IMR-90 (cell line): ENCODE measurements around the gene KCNQ1. TPM values are rescaled to one million over a fixed set of nuclear protein-coding genes. Genes with fewer than 3 reads are reported as not detected.
A peak's percentile ranks its signal among the peaks of the same experiment; 100 is the strongest.

Experiments
- ATAC-seq: fragments of 200-7000 bp; cut with Tn5 transposase; 2 replicates; pipeline ENCODE4 v1.9.1; 2020; ENCODE audit warnings: low read depth, mild to moderate bottlenecking, moderate library complexity
- BruUV-seq: library from RNA; stranded (reverse); fragments of 400-500 nt; replicated peaks from 2 replicates; lab custom pipeline; 2021; lab: Mats Ljungman, UMichigan
- CTCF ChIA-PET: fragments of 300-600 bp; formaldehyde crosslinking; extraction: SDS; loops from one replicate; lab custom pipeline; 2021; ENCODE audit warnings: antibody characterized with exemption; lab: Yijun Ruan, JAX
- POLR2A ChIA-PET: fragments of 300-600 bp; sonication (Branson Sonifier 250); formaldehyde crosslinking; loops from one replicate; lab custom pipeline; 2022; ENCODE audit warnings: antibody characterized with exemption; ENCODE audit not compliant: unreplicated experiment; lab: Charles Lee
- DNase-seq: peaks from one replicate; pipeline ENCODE4 v3.0.0; 2013
- H2AFZ ChIP-seq: replicated peaks from 2 replicates; pipeline ENCODE3; 2013; ENCODE audit warnings: low read length, mild to moderate bottlenecking; ENCODE audit not compliant: poor library complexity
- H2AK5ac ChIP-seq: 2 replicates; pipeline ENCODE4 v1.6.1; 2013; ENCODE audit warnings: low read depth, low read length, inconsistent platforms
- H2AK9ac ChIP-seq: replicated peaks from 2 replicates; pipeline ENCODE3; 2013; ENCODE audit warnings: mild to moderate bottlenecking, low read depth, low read length, moderate library complexity; ENCODE audit not compliant: poor library complexity
- H2BK120ac ChIP-seq: 2 replicates; pipeline ENCODE4 v1.6.1; 2013; ENCODE audit warnings: low read depth, low read length, inconsistent platforms
- H2BK15ac ChIP-seq: 3 replicates; pipeline ENCODE4 v1.6.1; 2013; ENCODE audit warnings: low read depth, low read length, inconsistent platforms
- H2BK20ac ChIP-seq: 2 replicates; pipeline ENCODE4 v1.6.1; 2013; ENCODE audit warnings: low read depth, mild to moderate bottlenecking, inconsistent platforms, low read length, moderate library complexity
- H2BK5ac ChIP-seq: 2 replicates; pipeline ENCODE4 v1.6.1; 2013; ENCODE audit warnings: mild to moderate bottlenecking, low read depth, low read length, inconsistent platforms; ENCODE audit not compliant: poor library complexity, severe bottlenecking
- H3K14ac ChIP-seq: replicated peaks from 2 replicates; pipeline ENCODE4 v1.6.1; 2013; ENCODE audit warnings: low read depth, low read length, inconsistent platforms
- H3K18ac ChIP-seq: 2 replicates; pipeline ENCODE4 v1.6.1; 2013; ENCODE audit warnings: low read depth, low read length, control low read depth
- H3K23ac ChIP-seq: 2 replicates; pipeline ENCODE4 v1.6.1; 2013; ENCODE audit warnings: low read depth, low read length, inconsistent platforms
- H3K27ac ChIP-seq: 2 replicates; pipeline ENCODE4 v1.5.1; 2013; ENCODE audit warnings: mild to moderate bottlenecking, control low read depth, low read length; ENCODE audit not compliant: insufficient read depth
- H3K27me3 ChIP-seq: 2 replicates; pipeline ENCODE4 v1.6.1; 2013; ENCODE audit warnings: low read length; ENCODE audit not compliant: control insufficient read depth, insufficient read depth
- H3K36me3 ChIP-seq: 2 replicates; pipeline ENCODE4 v1.6.1; 2013; ENCODE audit warnings: low read length, mixed read lengths; ENCODE audit not compliant: control insufficient read depth, insufficient read depth
- H3K4ac ChIP-seq: 2 replicates; pipeline ENCODE4 v1.6.1; 2013; ENCODE audit warnings: low read depth, low read length, inconsistent platforms
- H3K4me1 ChIP-seq: 2 replicates; pipeline ENCODE4 v1.6.1; 2013; ENCODE audit warnings: low read length, mixed read lengths; ENCODE audit not compliant: control insufficient read depth, insufficient read depth
- H3K4me2 ChIP-seq: 2 replicates; pipeline ENCODE4 v1.6.1; 2013; ENCODE audit warnings: low read depth, mild to moderate bottlenecking, control low read depth, low read length, moderate library complexity
- H3K4me3 ChIP-seq: 2 replicates; pipeline ENCODE4 v1.5.1; 2013; ENCODE audit warnings: low read depth, mild to moderate bottlenecking, control low read depth, low read length, moderate library complexity; ENCODE audit not compliant: insufficient read depth
- H3K56ac ChIP-seq: 2 replicates; pipeline ENCODE4 v1.6.1; 2013; ENCODE audit warnings: low read length, inconsistent platforms; ENCODE audit not compliant: insufficient read depth; ENCODE audit errors: extremely low read depth
- H3K79me1 ChIP-seq, 2 experiments: 2 replicates each; pipeline ENCODE4 v1.6.1; 2013; ENCODE audit warnings: low read length in 2 of 2, inconsistent platforms in 1 of 2, low read depth in 1 of 2
- H3K9ac ChIP-seq: 2 replicates; pipeline ENCODE4 v1.6.1; 2013; ENCODE audit warnings: low read depth, low read length, control low read depth
- H3K9me1 ChIP-seq: 2 replicates; pipeline ENCODE4 v1.6.1; 2013; ENCODE audit warnings: low read length, inconsistent platforms; ENCODE audit not compliant: insufficient read depth
- H3K9me3 ChIP-seq: 2 replicates; pipeline ENCODE4 v1.6.1; 2013; ENCODE audit warnings: low read length; ENCODE audit not compliant: control insufficient read depth, insufficient read depth
- H4K20me1 ChIP-seq: 2 replicates; pipeline ENCODE4 v1.6.1; 2013; ENCODE audit warnings: low read length, inconsistent platforms; ENCODE audit not compliant: insufficient read depth
- H4K5ac ChIP-seq: 2 replicates; pipeline ENCODE4 v1.6.1; 2013; ENCODE audit warnings: mild to moderate bottlenecking, low read depth, low read length, control low read depth
- H4K8ac ChIP-seq, 2 experiments: 2 replicates each; pipeline ENCODE4 v1.6.1; 2013; ENCODE audit warnings: low read depth in 2 of 2, low read length in 2 of 2, control low read depth in 1 of 2, inconsistent platforms in 1 of 2
- H4K91ac ChIP-seq: 2 replicates; pipeline ENCODE4 v1.6.1; 2013; ENCODE audit warnings: low read depth, low read length, inconsistent platforms; ENCODE audit not compliant: insufficient read depth
- BHLHE40 ChIP-seq: fragments of 150-350 bp; IDR thresholded peaks from 2 replicates; pipeline ENCODE4 v1.6.1; 2016; ENCODE audit warnings: mild to moderate bottlenecking, low read depth, low read length
- CEBPB ChIP-seq: IDR thresholded peaks from 2 replicates; pipeline ENCODE4 v1.6.1; 2012; ENCODE audit warnings: low read depth, low read length, improper control_type of control experiment
- CHD1 ChIP-seq: IDR thresholded peaks from 2 replicates; pipeline ENCODE4 v1.6.1; 2012; ENCODE audit warnings: low read depth, low read length, improper control_type of control experiment
- FOS ChIP-seq: fragments of 150-350 bp; IDR thresholded peaks from 2 replicates; pipeline ENCODE4 v1.6.1; 2016; ENCODE audit warnings: low read depth, low read length
- MAFK ChIP-seq: IDR thresholded peaks from 2 replicates; pipeline ENCODE4 v1.6.1; 2012; ENCODE audit warnings: low read depth, low read length, improper control_type of control experiment
- MAZ ChIP-seq: IDR thresholded peaks from 2 replicates; pipeline ENCODE4 v1.6.1; 2012; ENCODE audit warnings: low read depth, mild to moderate bottlenecking, low read length, improper control_type of control experiment, moderate library complexity, borderline replicate concordance
- MXI1 ChIP-seq: IDR thresholded peaks from 2 replicates; pipeline ENCODE4 v1.6.1; 2012; ENCODE audit warnings: low read depth, mild to moderate bottlenecking, low read length, moderate library complexity, borderline replicate concordance
- NFE2L2 ChIP-seq: fragments of 150-350 bp; IDR thresholded peaks from 2 replicates; pipeline ENCODE4 v1.6.1; 2016; ENCODE audit warnings: low read depth, mild to moderate bottlenecking, low read length
- POLR2A ChIP-seq: IDR thresholded peaks from 2 replicates; pipeline ENCODE4 v1.6.1; 2012; ENCODE audit warnings: mild to moderate bottlenecking, low read depth, low read length
- RAD21 ChIP-seq: IDR thresholded peaks from 2 replicates; pipeline ENCODE4 v1.6.1; 2012; ENCODE audit warnings: low read length, improper control_type of control experiment
- RCOR1 ChIP-seq: IDR thresholded peaks from 2 replicates; pipeline ENCODE4 v1.6.1; 2012; ENCODE audit warnings: mild to moderate bottlenecking, low read length, improper control_type of control experiment; ENCODE audit not compliant: insufficient replicate concordance
- RFX5 ChIP-seq: IDR thresholded peaks from 2 replicates; pipeline ENCODE4 v1.8.0; 2012; ENCODE audit warnings: low read depth, mild to moderate bottlenecking, low read length, moderate library complexity
- SMC3 ChIP-seq: fragments of 150-350 bp; IDR thresholded peaks from 2 replicates; pipeline ENCODE4 v1.6.1; 2016; ENCODE audit warnings: low read depth, mild to moderate bottlenecking, antibody characterized with exemption, low read length, moderate library complexity
- USF2 ChIP-seq: fragments of 150-350 bp; IDR thresholded peaks from 2 replicates; pipeline ENCODE4 v1.6.1; 2017; ENCODE audit warnings: mild to moderate bottlenecking, antibody characterized with exemption, low read length, low read depth
- WGBS, 2 experiments: methylation state at CpG; one replicate each; pipeline versions ENCODE4 v1.1.5 to v1.1.7; 2013; ENCODE audit warnings: missing lambda C conversion rate in 2 of 2; ENCODE audit not compliant: insufficient read length in 1 of 2; ENCODE audit errors: extremely low coverage in 2 of 2; 5-methylcytosine and 5-hydroxymethylcytosine counted together
- dilution Hi-C: fragments of 300-500 bp; cut with HindIII; formaldehyde crosslinking; loops from one replicate; pipeline ENCODE4 v1.14.3; 2018; ENCODE audit warnings: low sequenced_read_pairs; ENCODE audit not compliant: unreplicated experiment
- in situ Hi-C: fragments of 300-500 bp; cut with MboI; formaldehyde crosslinking; loops from 3 replicates; pipeline ENCODE4 v1.14.3; 2019; ENCODE audit warnings: low sequenced_read_pairs, inconsistent platforms, mixed read lengths
- intact Hi-C: fragments of 100-400 bp; cut with micrococcal nuclease; formaldehyde crosslinking; loops from 2 replicates; pipeline ENCODE4 v1.10.0; 2022
- polyA plus RNA-seq, 3 experiments: library from polyadenylated mRNA; depleted of rRNA; stranded (reverse); fragments of >200 nt; gene quantifications; 2 replicates each; pipeline ENCODE4 v1.2.3, GENCODE V29; 2012; ENCODE audit warnings: low replicate concordance in 1 of 3
- total RNA-seq: library from RNA; depleted of rRNA; stranded (reverse); fragments of >200 nt; gene quantifications from 2 replicates; pipeline ENCODE4 v1.2.3, GENCODE V29; 2012
- TF ChIP-seq, protein P1 (sequence below): conservative IDR thresholded peaks from 2 replicates; pipeline ENCODE4 v1.5.1; 2012; ENCODE audit warnings: mild to moderate bottlenecking, low read depth, low read length, improper control_type of control experiment
- TF ChIP-seq, protein P2 (sequence below): fragments of 150-350 bp; IDR thresholded peaks from 2 replicates; pipeline ENCODE4 v1.6.1; 2016; ENCODE audit warnings: low read depth, mild to moderate bottlenecking, low read length, moderate library complexity, borderline replicate concordance

Gene KCNQ1
- total and polyA plus RNA-seq, 2 of the 4 experiments (the other 2 are of a cell fraction), result 0.07 TPM; not detected in 1

GRCh38 chr11:2836315-2837095, 391.7 kb downstream of the KCNQ1 start:
- no peak overlapping the region for H4K91ac ChIP-seq
- ChIA-PET CTCF (no interaction called here), POLR2A (no interaction called here)
- no peaks in the 10 kb centered on the region for H3K79me1 ChIP-seq
- no peak overlapping the region for H3K9ac ChIP-seq
- H3K18ac ChIP-seq, result no peak overlapping the region
- DNase-seq (no peak), ATAC-seq (no peak)
- no peak overlapping the region for H3K27ac ChIP-seq
- no peak overlapping the region for H3K4ac ChIP-seq
- no peak overlapping the region for H2BK120ac ChIP-seq
- dilution Hi-C loops (no loop called here), in situ Hi-C loops (no loop called here), intact Hi-C loops (no loop called here)
- peak overlapping the region; percentile 24 for H2AK5ac ChIP-seq
- H3K9me1 ChIP-seq, result no peaks in the 10 kb centered on the region
- no TSS peak for BruUV-seq
- H3K4me3 ChIP-seq, result no peak overlapping the region
- H3K4me2 ChIP-seq, result no peak overlapping the region
- H2BK20ac ChIP-seq, result no peak overlapping the region
- no peak overlapping the region for H3K14ac ChIP-seq
- 63% methylated on average over 8 of the region's 23 CpGs; no CpG with 5 or more reads in 1 of the 2 experiments for WGBS, 2 experiments
- H3K56ac ChIP-seq, result no peak overlapping the region
- H2BK15ac ChIP-seq, result no peak overlapping the region
- no peak overlapping the region for H4K5ac ChIP-seq
- no peak overlapping the region for H3K23ac ChIP-seq
- H2AK9ac ChIP-seq, result no peak overlapping the region
- H3K36me3 ChIP-seq, result no peaks in the 10 kb centered on the region
- TF ChIP-seq MXI1 (no peak), RFX5 (no peak), RCOR1 (no peak), CHD1 (no peak), MAZ (no peak), RAD21 (no peak), SMC3 (no peak), USF2 (no peak), POLR2A (no peak), CEBPB (no peak), BHLHE40 (no peak), FOS (no peak), NFE2L2 (no peak), MAFK (no peak)
- TF ChIP-seq, protein P1, sequence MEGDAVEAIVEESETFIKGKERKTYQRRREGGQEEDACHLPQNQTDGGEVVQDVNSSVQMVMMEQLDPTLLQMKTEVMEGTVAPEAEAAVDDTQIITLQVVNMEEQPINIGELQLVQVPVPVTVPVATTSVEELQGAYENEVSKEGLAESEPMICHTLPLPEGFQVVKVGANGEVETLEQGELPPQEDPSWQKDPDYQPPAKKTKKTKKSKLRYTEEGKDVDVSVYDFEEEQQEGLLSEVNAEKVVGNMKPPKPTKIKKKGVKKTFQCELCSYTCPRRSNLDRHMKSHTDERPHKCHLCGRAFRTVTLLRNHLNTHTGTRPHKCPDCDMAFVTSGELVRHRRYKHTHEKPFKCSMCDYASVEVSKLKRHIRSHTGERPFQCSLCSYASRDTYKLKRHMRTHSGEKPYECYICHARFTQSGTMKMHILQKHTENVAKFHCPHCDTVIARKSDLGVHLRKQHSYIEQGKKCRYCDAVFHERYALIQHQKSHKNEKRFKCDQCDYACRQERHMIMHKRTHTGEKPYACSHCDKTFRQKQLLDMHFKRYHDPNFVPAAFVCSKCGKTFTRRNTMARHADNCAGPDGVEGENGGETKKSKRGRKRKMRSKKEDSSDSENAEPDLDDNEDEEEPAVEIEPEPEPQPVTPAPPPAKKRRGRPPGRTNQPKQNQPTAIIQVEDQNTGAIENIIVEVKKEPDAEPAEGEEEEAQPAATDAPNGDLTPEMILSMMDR, result no peak
- TF ChIP-seq, protein P2, sequence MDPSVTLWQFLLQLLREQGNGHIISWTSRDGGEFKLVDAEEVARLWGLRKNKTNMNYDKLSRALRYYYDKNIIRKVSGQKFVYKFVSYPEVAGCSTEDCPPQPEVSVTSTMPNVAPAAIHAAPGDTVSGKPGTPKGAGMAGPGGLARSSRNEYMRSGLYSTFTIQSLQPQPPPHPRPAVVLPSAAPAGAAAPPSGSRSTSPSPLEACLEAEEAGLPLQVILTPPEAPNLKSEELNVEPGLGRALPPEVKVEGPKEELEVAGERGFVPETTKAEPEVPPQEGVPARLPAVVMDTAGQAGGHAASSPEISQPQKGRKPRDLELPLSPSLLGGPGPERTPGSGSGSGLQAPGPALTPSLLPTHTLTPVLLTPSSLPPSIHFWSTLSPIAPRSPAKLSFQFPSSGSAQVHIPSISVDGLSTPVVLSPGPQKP, result no peak
- peaks cover 2% of the 10 kb centered on the region; the same call in 1 of the 2 replicates for H3K4me1 ChIP-seq
- no peak overlapping the region for H2BK5ac ChIP-seq
- no peak overlapping the region for H4K8ac ChIP-seq
- H3K27me3 ChIP-seq, result peaks cover 23% of the 10 kb centered on the region
- H4K20me1 ChIP-seq, result no peaks in the 10 kb centered on the region
- H3K9me3 ChIP-seq, result no peaks in the 10 kb centered on the region
- H2AFZ ChIP-seq, result no peak overlapping the region
